ENCODE results near the gene ZNF491.

The ZNF491 gene

DNA sequence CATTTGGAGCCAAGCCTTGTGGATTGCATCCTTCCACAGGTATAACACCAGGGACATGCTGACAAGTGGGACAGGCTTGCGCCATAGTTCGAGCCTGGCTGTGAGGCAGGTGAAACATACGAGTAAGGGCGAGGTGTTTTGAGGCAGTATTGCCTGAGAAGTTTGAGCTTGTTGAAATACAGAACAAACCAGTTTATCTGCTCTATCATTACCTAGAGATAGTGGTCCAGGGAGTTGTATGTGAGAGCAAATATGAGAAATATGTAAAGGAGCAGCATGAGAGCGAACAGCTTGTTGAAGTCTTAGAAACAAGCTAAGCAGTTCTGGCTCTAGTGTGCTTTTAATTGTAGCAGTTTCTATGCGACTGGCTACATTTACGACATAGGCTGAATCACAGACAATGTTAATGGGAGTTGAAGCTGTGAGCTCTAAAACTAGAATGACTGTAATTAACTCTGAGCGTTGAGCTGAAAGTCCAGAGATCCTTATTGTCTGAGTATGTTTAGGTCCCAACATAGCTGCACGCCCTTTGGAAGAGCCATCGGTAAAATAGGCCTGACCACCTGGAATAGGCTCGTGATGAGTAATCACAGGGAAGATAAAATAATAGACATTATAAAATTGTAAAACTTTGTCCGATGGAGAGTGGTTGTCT is 58.4 kb downstream of the ZNF491 start:
- H3K27ac ChIP-seq, result no peak overlapping the region
- TF ChIP-seq ZFX (IDR thresholded peaks at IDR 0.05; ENCODE audit: borderline replicate concordance), result no peak
- TF ChIP-seq, protein P1, sequence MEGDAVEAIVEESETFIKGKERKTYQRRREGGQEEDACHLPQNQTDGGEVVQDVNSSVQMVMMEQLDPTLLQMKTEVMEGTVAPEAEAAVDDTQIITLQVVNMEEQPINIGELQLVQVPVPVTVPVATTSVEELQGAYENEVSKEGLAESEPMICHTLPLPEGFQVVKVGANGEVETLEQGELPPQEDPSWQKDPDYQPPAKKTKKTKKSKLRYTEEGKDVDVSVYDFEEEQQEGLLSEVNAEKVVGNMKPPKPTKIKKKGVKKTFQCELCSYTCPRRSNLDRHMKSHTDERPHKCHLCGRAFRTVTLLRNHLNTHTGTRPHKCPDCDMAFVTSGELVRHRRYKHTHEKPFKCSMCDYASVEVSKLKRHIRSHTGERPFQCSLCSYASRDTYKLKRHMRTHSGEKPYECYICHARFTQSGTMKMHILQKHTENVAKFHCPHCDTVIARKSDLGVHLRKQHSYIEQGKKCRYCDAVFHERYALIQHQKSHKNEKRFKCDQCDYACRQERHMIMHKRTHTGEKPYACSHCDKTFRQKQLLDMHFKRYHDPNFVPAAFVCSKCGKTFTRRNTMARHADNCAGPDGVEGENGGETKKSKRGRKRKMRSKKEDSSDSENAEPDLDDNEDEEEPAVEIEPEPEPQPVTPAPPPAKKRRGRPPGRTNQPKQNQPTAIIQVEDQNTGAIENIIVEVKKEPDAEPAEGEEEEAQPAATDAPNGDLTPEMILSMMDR (IDR thresholded peaks at IDR 0.05), result no peak
